ENCODE measurements around the gene SHBG.

DNA sequence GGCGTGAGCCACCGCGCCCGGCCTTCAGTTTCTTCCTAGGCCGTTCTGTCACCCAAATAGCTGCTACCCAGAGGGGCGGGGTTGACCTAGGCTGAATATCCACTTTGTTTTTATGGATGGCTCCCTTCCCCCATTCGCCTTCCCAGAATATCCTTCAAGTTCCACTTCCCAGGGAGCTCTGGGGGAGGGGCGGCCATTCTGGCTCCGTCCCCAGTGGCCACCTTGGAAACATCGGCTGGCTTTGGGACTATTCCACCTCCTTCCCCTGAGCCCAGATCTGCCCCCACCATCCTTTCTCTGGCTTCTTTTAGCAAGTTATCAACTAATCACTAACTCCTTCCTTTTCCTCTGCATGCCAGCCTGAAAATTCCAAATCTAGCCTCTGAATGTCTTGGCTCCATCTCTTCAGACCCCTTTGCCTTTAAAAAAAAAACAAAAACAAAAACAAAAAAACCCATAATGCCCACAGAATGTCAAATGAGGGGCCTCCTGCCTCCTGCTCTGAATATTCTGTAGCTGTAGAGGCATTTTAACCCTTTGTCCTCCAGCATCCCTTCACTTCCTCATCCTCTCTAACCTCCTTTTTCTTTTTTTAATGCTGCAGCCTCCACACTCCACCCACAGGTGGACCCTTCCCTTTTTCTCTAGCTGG is 27.1 kb downstream of the SHBG start:
- TF ChIP-seq CSDC2 (CRISPR knock-in tag; IDR thresholded peaks at IDR 0.05): no peak
- no peak for TF ChIP-seq ZFP30 (CRISPR knock-in tag; IDR thresholded peaks at IDR 0.05)

Measured in SK-N-SH treated with all-trans-retinoic acid at 6 μM for 48 hours (cell line).